Vagina (tissue), 2 donors: Measurements from ENCODE around the gene DHCR7.

ENCODE experiments used
- POLR2A ChIP-seq, 2 donors: fragments of 450-650 bp; IDR thresholded peaks; one replicate each; pipeline ENCODE4 v1.6.1; 2017; ENCODE audit warnings: antibody characterized with exemption in 2 of 2, mild to moderate bottlenecking in 2 of 2, moderate library complexity in 2 of 2
- TF ChIP-seq, protein P1 (sequence below), 3 experiments: fragments of 450-650 bp in 2 of 3; fragments of 200-600 bp in 1 of 3; sonication (generic) in 1 of 3; IDR thresholded peaks; one replicate each; pipeline ENCODE4 v1.5.1; 2017 to 2019; ENCODE audit warnings: antibody characterized with exemption in 3 of 3, mild to moderate bottlenecking in 2 of 3, moderate library complexity in 2 of 3

DNA sequence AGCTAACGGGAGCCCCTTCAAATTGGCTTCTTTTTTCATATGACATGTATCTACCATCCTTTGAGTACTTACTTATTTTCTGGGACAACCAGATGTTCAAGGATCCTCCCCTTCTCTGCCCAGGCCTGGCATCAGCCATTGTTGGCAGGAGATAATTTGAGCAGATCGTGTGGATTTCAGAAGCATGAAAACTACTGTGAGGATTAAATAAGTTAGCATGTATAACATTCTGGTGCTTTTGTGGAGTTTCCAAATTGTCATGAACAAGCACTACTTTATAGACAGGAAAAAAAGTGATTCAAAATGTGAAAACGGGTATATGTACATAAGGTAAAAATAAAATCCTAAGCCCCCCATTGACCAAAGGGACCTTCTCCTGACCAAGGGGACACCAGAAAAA lies 2.7 kb upstream of the DHCR7 start:
- no peak for TF ChIP-seq POLR2A (IDR thresholded peaks at IDR 0.05)
- TF ChIP-seq, protein P1, sequence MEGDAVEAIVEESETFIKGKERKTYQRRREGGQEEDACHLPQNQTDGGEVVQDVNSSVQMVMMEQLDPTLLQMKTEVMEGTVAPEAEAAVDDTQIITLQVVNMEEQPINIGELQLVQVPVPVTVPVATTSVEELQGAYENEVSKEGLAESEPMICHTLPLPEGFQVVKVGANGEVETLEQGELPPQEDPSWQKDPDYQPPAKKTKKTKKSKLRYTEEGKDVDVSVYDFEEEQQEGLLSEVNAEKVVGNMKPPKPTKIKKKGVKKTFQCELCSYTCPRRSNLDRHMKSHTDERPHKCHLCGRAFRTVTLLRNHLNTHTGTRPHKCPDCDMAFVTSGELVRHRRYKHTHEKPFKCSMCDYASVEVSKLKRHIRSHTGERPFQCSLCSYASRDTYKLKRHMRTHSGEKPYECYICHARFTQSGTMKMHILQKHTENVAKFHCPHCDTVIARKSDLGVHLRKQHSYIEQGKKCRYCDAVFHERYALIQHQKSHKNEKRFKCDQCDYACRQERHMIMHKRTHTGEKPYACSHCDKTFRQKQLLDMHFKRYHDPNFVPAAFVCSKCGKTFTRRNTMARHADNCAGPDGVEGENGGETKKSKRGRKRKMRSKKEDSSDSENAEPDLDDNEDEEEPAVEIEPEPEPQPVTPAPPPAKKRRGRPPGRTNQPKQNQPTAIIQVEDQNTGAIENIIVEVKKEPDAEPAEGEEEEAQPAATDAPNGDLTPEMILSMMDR (IDR thresholded peaks at IDR 0.05) = no peak
